Gastrocnemius medialis (tissue), 4 donors: ENCODE measurements around the gene POLR3A.

ENCODE experiments used
- CTCF ChIP-seq, 5 experiments: fragments of 450-650 bp in 3 of 5; fragments of 200-600 bp in 2 of 5; sonication (generic) in 2 of 5; IDR thresholded peaks in 4 of 5; conservative IDR thresholded peaks in 1 of 5; 1 replicate in 4 of 5; 2 replicates in 1 of 5; pipeline ENCODE4 v1.5.1; 2016 to 2019; ENCODE audit warnings: antibody characterized with exemption in 5 of 5, mild to moderate bottlenecking in 3 of 5, moderate library complexity in 3 of 5
- POLR2A ChIP-seq, 2 donors: fragments of 450-650 bp; IDR thresholded peaks; one replicate each; pipeline ENCODE4 v1.6.1; 2017; ENCODE audit warnings: antibody characterized with exemption in 2 of 2, mild to moderate bottlenecking in 2 of 2, moderate library complexity in 2 of 2

GRCh38 chr10:77940225-77940624 is 89.1 kb downstream of the POLR3A start:
- TF ChIP-seq POLR2A (IDR thresholded peaks at IDR 0.05) (no peak), CTCF (IDR thresholded peaks at IDR 0.05 in 4 of 5, conservative IDR thresholded peaks at IDR 0.05 in 1 of 5) (no peak)
